HEK293T (cell line): ENCODE results near the gene PLCB1.

Experiments used
- ARNT ChIP-seq: fragments of 450-650 bp; IDR thresholded peaks from 2 replicates; pipeline ENCODE4 v1.6.1; 2017; ENCODE audit warnings: mild to moderate bottlenecking
- BHLHE40 ChIP-seq: fragments of 450-650 bp; IDR thresholded peaks from 2 replicates; pipeline ENCODE4 v1.6.1; 2016; ENCODE audit warnings: mild to moderate bottlenecking, moderate library complexity, borderline replicate concordance
- FOXK2 ChIP-seq: fragments of 450-650 bp; IDR thresholded peaks from 2 replicates; pipeline ENCODE4 v1.6.1; 2016; ENCODE audit warnings: mild to moderate bottlenecking
- HDGF ChIP-seq: fragments of 450-650 bp; IDR thresholded peaks from 2 replicates; pipeline ENCODE4 v1.6.1; 2017; ENCODE audit warnings: antibody characterized with exemption, borderline replicate concordance
- LEF1 ChIP-seq: fragments of 450-650 bp; IDR thresholded peaks from 2 replicates; pipeline ENCODE4 v1.6.1; 2017; ENCODE audit warnings: mild to moderate bottlenecking, borderline replicate concordance
- NFRKB ChIP-seq: fragments of 450-650 bp; IDR thresholded peaks from 2 replicates; pipeline ENCODE4 v1.6.1; 2016; ENCODE audit warnings: mild to moderate bottlenecking, moderate library complexity
- SP1 ChIP-seq: fragments of 450-650 bp; IDR thresholded peaks from 2 replicates; pipeline ENCODE4 v1.6.1; 2017
- ZNF384 ChIP-seq: fragments of 450-650 bp; IDR thresholded peaks from 2 replicates; pipeline ENCODE4 v1.6.1; 2016
- TF ChIP-seq, protein P1 (sequence below): fragments of 450-650 bp; IDR thresholded peaks from 2 replicates; pipeline ENCODE4 v1.6.1; 2016

DNA sequence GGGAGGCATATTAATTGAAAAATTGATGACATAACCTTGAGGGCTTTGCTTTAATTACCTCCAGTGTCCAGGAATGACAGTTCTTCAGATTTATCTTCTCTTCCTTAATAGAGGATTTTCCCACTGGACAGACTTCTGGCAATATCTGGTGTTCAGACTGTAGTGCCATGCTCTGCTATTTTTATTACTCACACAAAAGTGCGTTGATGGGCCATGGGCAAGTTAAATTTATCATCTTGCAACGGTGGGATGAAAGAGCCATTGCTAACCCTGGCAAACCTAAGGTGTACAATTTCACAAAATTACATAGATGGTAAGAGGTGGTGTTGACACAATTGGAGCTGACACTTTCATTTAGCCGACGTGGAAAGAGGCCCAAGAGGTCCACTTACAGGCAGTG, 683.1 kb downstream of the PLCB1 start:
- TF ChIP-seq FOXK2 (no peak), ZNF384 (no peak), ARNT (no peak), SP1 (no peak), HDGF (no peak), LEF1 (no peak), NFRKB (no peak), BHLHE40 (no peak)
- TF ChIP-seq, protein P1, sequence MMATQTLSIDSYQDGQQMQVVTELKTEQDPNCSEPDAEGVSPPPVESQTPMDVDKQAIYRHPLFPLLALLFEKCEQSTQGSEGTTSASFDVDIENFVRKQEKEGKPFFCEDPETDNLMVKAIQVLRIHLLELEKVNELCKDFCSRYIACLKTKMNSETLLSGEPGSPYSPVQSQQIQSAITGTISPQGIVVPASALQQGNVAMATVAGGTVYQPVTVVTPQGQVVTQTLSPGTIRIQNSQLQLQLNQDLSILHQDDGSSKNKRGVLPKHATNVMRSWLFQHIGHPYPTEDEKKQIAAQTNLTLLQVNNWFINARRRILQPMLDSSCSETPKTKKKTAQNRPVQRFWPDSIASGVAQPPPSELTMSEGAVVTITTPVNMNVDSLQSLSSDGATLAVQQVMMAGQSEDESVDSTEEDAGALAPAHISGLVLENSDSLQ = no peak
